Measurements from ENCODE around the gene PAX2. TPM values are rescaled to one million over a fixed set of nuclear protein-coding genes. Genes with fewer than 3 reads are reported as not detected.

PAX2 gene
- total RNA-seq, 4 donors from 2014 or later, result not detected

DNA sequence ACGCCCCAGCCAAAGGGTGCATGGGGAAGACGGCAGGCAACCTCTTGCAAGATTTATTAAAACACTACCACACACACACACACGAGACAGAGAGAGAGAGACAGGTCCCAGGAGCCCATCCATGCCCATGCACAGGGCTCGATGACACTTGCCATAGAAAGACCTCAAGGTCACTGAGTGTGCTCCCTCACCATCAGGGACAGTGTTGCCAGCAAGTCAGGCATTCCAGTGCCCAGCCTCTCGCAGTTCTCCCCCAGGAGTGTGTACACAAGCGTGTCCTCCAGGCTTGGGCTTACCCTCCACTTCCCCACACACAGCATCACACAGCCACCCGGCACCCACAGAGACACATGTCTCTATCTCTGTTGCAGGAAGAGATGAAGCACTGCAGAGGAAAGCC, 120.6 kb downstream of the PAX2 start:
- Histone ChIP-seq H3K9me3 (no peaks in the 10 kb centered on the region), H3K36me3 (no peaks in the 10 kb centered on the region), H3K27ac (no peak overlapping the region), H3K4me3 (no peak overlapping the region), H3K4me1 (peaks cover 0 to 5% (median 0%) of the 10 kb centered on the region in 3 donors), H3K27me3 (peaks cover 0 to 80% (median 1%) of the 10 kb centered on the region in 4 donors)
- 63 to 70% methylated on average over 3 to 6 of the region's 7 CpGs for WGBS, 2 donors
- no peak for TF ChIP-seq POLR2A (IDR thresholded peaks at IDR 0.05)
- TF ChIP-seq, protein P1, sequence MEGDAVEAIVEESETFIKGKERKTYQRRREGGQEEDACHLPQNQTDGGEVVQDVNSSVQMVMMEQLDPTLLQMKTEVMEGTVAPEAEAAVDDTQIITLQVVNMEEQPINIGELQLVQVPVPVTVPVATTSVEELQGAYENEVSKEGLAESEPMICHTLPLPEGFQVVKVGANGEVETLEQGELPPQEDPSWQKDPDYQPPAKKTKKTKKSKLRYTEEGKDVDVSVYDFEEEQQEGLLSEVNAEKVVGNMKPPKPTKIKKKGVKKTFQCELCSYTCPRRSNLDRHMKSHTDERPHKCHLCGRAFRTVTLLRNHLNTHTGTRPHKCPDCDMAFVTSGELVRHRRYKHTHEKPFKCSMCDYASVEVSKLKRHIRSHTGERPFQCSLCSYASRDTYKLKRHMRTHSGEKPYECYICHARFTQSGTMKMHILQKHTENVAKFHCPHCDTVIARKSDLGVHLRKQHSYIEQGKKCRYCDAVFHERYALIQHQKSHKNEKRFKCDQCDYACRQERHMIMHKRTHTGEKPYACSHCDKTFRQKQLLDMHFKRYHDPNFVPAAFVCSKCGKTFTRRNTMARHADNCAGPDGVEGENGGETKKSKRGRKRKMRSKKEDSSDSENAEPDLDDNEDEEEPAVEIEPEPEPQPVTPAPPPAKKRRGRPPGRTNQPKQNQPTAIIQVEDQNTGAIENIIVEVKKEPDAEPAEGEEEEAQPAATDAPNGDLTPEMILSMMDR (IDR thresholded peaks at IDR 0.05), result no peak
- no peak for DNase-seq
- intact Hi-C loops (cut with DNase I), result no loop called here

DNA sequence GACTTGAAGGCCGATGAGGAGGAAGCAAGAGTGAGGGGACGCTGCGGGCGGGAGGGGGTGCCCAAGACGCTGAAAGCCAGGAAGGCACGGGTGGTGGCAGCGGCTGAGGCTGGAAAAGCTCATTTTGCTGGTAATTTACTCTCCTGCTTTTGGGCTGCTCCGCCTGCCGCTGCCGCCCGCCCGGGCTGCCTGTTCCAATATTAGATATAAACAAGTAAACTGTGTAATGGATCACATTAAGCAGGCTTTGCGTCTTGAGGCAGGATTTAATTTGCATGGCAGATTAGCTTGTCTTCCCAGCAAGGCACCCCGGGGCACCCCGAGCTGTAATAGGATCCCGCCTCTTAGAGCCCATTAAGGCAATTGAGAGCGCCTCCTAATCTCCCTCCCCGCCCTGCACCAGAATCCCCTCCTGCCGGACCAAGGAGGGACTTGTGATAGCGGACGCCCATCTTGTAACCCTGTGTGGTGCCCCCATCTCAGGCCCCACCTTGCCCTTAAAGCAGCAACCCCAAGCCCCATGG, 121.3 kb downstream of the PAX2 start:
- H3K27me3 ChIP-seq, result peaks cover 0 to 75% (median 1%) of the 10 kb centered on the region in 4 donors
- H3K4me3 ChIP-seq, result peak overlapping the region in 1 of 4 donors; percentile 0
- no peak overlapping the region for H3K27ac ChIP-seq
- intact Hi-C loops (cut with DNase I), result no loop called here
- no peak for TF ChIP-seq POLR2A (IDR thresholded peaks at IDR 0.05)
- TF ChIP-seq, protein P1 (IDR thresholded peaks at IDR 0.05), result no peak
- H3K9me3 ChIP-seq, result no peaks in the 10 kb centered on the region
- no peak for DNase-seq
- H3K36me3 ChIP-seq, result no peaks in the 10 kb centered on the region
- peaks cover 0 to 5% (median 0%) of the 10 kb centered on the region in 3 donors for H3K4me1 ChIP-seq
- 15 to 16% methylated on average over 21 of the region's 21 CpGs for WGBS, 2 donors

DNA sequence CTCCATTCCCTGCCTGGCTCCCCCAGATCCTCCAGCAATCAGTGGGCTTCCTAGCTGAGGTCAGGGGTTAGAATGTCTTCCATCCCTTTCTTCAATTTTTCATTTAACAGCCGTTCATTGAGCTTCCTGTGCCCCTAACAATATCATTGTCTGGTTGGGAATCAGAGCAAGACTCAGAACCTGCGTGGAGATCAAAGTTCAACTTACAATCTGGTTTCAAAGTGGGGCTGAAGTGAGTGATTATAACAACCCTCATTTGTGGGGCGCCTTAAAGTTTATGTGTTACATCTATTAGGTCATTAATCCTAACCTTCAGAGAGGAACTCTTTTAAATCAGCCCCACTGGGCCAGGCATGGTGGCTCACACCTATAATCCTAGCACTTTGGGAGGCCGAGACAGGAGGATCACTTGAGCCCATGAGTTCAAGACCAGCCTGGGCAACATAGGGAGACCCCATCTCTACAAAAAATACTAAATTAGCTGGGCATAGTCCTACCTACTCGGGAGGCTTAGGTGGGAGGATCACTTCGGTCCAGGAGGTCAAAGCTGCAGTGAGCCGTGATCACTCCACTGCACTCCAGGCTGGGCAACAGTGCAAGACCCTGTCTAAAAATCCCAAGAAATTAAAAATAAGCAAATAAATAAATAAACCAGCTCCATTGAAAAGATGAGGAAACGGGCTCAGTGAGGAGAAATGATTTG, 122.0 kb downstream of the PAX2 start:
- no peak overlapping the region for H3K27ac ChIP-seq
- H3K4me3 ChIP-seq, result no peak overlapping the region
- DNase-seq, result no peak
- intact Hi-C loops (cut with DNase I), result no loop called here
- peaks cover 0 to 73% (median 1%) of the 10 kb centered on the region in 4 donors for H3K27me3 ChIP-seq
- H3K4me1 ChIP-seq, result peaks cover 0 to 5% (median 0%) of the 10 kb centered on the region in 3 donors
- WGBS, 2 donors, result 79 to 80% methylated on average over 8 of the region's 8 CpGs
- no peaks in the 10 kb centered on the region for H3K9me3 ChIP-seq
- no peak for TF ChIP-seq POLR2A (IDR thresholded peaks at IDR 0.05)
- TF ChIP-seq, protein P1 (IDR thresholded peaks at IDR 0.05), result no peak
- no peaks in the 10 kb centered on the region for H3K36me3 ChIP-seq

DNA sequence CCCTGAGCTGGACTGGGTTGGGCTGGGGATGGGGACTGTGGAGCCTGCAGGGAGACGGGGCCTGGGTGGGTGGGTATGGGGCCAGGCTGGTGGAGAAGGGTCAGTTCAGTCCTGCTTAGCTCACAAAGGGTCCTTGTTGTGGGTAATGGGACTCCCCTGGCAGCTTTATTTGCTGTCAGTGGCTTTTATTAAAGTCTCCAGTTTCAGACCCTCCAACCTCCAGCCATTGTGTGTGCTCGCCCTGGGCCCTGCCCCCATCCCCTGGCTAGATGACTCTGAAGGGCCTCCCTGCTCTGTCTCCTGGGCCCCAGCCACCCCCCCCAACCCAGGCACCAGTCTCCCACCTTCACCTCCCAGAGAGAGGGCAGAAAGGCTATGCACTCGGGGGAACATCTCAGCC, 123.0 kb downstream of the PAX2 start:
- 50 to 66% methylated on average over 2 to 3 of the region's 3 CpGs for whole genome bisulfite sequencing, 2 donors
- H3K4me3 ChIP-seq, result no peak overlapping the region
- H3K36me3 ChIP-seq, result no peaks in the 10 kb centered on the region
- no peaks in the 10 kb centered on the region for H3K9me3 ChIP-seq
- peaks cover 0 to 73% (median 1%) of the 10 kb centered on the region in 4 donors for H3K27me3 ChIP-seq
- H3K4me1 ChIP-seq, result peaks cover 0 to 5% (median 0%) of the 10 kb centered on the region in 3 donors
- no peak for DNase-seq
- intact Hi-C loops (cut with DNase I), result no loop called here
- TF ChIP-seq POLR2A (IDR thresholded peaks at IDR 0.05), result no peak
- TF ChIP-seq, protein P1 (IDR thresholded peaks at IDR 0.05), result no peak
- no peak overlapping the region for H3K27ac ChIP-seq

DNA sequence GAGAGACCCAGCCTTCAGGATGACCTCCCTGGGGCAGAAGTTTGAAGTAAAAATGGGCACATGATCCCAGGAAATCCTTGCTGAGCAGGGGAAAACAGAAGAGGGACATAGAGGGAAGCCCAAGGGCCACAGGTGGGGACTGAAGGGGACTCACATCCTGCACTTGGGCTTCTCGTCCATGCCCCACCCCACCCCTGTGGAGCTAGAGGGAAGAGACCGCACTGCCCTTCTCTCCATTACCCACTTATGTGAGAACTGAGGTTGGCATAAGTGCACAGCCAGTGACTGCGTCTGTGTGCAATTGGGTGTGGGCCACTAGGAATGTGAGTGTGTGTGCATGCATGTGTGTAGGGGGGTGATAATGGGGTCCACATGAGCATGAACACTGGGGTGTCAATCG, 124.0 kb downstream of the PAX2 start:
- Histone ChIP-seq H3K36me3 (no peaks in the 10 kb centered on the region), H3K27me3 (peaks cover 0 to 73% (median 1%) of the 10 kb centered on the region in 4 donors), H3K27ac (no peak overlapping the region), H3K4me1 (peaks cover 0 to 5% (median 0%) of the 10 kb centered on the region in 3 donors), H3K9me3 (no peaks in the 10 kb centered on the region), H3K4me3 (no peak overlapping the region)
- 81 to 82% methylated on average over 4 of the region's 4 CpGs for WGBS, 2 donors
- intact Hi-C loops (cut with DNase I), result no loop called here
- no peak for DNase-seq
- TF ChIP-seq POLR2A (IDR thresholded peaks at IDR 0.05), result no peak

Data from esophagus squamous epithelium (tissue), 5 donors.